GM21717 (cell line): ENCODE data around the gene PPIP5K1.
"Not testable (repeated sequence)": the region's sequence is repeated elsewhere in the genome, so short reads cannot be mapped to it uniquely, and the experiment has no call there.

ENCODE experiments used
- ATAC-seq: cut with Tn5 transposase; IDR thresholded peaks from one replicate; pipeline ENCODE4 v1.9.1; 2021; ENCODE audit warnings: mild to moderate bottlenecking, moderate library complexity; ENCODE audit not compliant: unreplicated experiment

Gene PPIP5K1

GRCh38 chr15:43547539-43547938, 42.5 kb downstream of the PPIP5K1 start:
- ATAC-seq, result no peak

- ATAC-seq, result no peak
Observed at GRCh38 chr15:43545426-43545825, 44.6 kb downstream of the PPIP5K1 start.

GRCh38 chr15:43544266-43544665, 45.7 kb downstream of the PPIP5K1 start:
- no peak for ATAC-seq

- ATAC-seq, result no peak
Observed at GRCh38 chr15:43541785-43542184, 48.2 kb downstream of the PPIP5K1 start.

- ATAC-seq, result no peak
Observed at GRCh38 chr15:43538091-43538490, 51.9 kb downstream of the PPIP5K1 start.

- no peak for ATAC-seq
Observed at GRCh38 chr15:43534897-43535296, 55.1 kb downstream of the PPIP5K1 start.

- ATAC-seq, result not testable (repeated sequence)
Observed at GRCh38 chr15:43532826-43533225, 57.2 kb downstream of the PPIP5K1 start.

GRCh38 chr15:43531018-43531670, 58.9 kb downstream of the PPIP5K1 start:
- ATAC-seq, result no peak

- ATAC-seq, result no peak
Observed at GRCh38 chr15:43529587-43530345, 60.2 kb downstream of the PPIP5K1 start.

- ATAC-seq, result no peak
Observed at GRCh38 chr15:43529141-43529540, 60.9 kb downstream of the PPIP5K1 start.

GRCh38 chr15:43528542-43529007, 61.4 kb downstream of the PPIP5K1 start:
- ATAC-seq, result no peak

GRCh38 chr15:43527802-43528541, 62.0 kb downstream of the PPIP5K1 start:
- no peak for ATAC-seq

GRCh38 chr15:43527016-43527801, 62.8 kb downstream of the PPIP5K1 start:
- ATAC-seq, result no peak

- ATAC-seq, result no peak
Observed at GRCh38 chr15:43526261-43526930, 63.6 kb downstream of the PPIP5K1 start.

GRCh38 chr15:43525131-43525530, 64.9 kb downstream of the PPIP5K1 start:
- no peak for ATAC-seq

GRCh38 chr15:43524254-43524845, 65.7 kb downstream of the PPIP5K1 start:
- ATAC-seq, result no peak

GRCh38 chr15:43523646-43524045, 66.4 kb downstream of the PPIP5K1 start:
- no peak for ATAC-seq

GRCh38 chr15:43522247-43522646, 67.8 kb downstream of the PPIP5K1 start:
- ATAC-seq, result no peak

GRCh38 chr15:43521419-43521818, 68.6 kb downstream of the PPIP5K1 start:
- no peak for ATAC-seq

GRCh38 chr15:43520138-43520537, 69.9 kb downstream of the PPIP5K1 start:
- no peak for ATAC-seq
